T1000 (cell line): Measurements from ENCODE around the gene FHOD1.

Source experiments
- DNase-seq: peaks from one replicate; lab custom pipeline; 2025; ENCODE audit warnings: mixed read lengths; lab: John Stamatoyannopoulos, UW

Gene FHOD1

GRCh38 chr16:67234180-67234597 lies 13.1 kb downstream of the FHOD1 start:
- no peak for DNase-seq

GRCh38 chr16:67233596-67233995 lies 13.7 kb downstream of the FHOD1 start:
- DNase-seq = no peak

- DNase-seq = no peak
These were observed 16.2 kb downstream of the FHOD1 start for GRCh38 chr16:67230809-67231660.

- no peak for DNase-seq
These were observed 17.1 kb downstream of the FHOD1 start for GRCh38 chr16:67229906-67230808.

- DNase-seq = no peak
These were observed 18.4 kb downstream of the FHOD1 start for GRCh38 chr16:67228905-67229304.

GRCh38 chr16:67228034-67228785 lies 19.1 kb downstream of the FHOD1 start:
- no peak for DNase-seq

GRCh38 chr16:67227567-67227921 lies 19.7 kb downstream of the FHOD1 start:
- no peak for DNase-seq

- peak; percentile 94 for DNase-seq
These were observed 20.3 kb downstream of the FHOD1 start, which contains the start of gene TMEM208 for GRCh38 chr16:67226804-67227566. TMEM208 (plus strand) TSS chr16:67227130; CDS start chr16:67227219, 89 bp downstream.

GRCh38 chr16:67226295-67226803 lies 20.9 kb downstream of the FHOD1 start:
- no peak for DNase-seq

GRCh38 chr16:67223992-67224391 lies 23.3 kb downstream of the FHOD1 start:
- DNase-seq = no peak

- DNase-seq = no peak
These were observed 30.4 kb downstream of the FHOD1 start for GRCh38 chr16:67216612-67217490.

GRCh38 chr16:67215706-67216105 lies 31.6 kb downstream of the FHOD1 start:
- no peak for DNase-seq

- no peak for DNase-seq
These were observed 33.9 kb downstream of the FHOD1 start for GRCh38 chr16:67213197-67214019.

GRCh38 chr16:67212766-67213165 lies 34.5 kb downstream of the FHOD1 start:
- DNase-seq = no peak

- no peak for DNase-seq
These were observed 35.6 kb downstream of the FHOD1 start for GRCh38 chr16:67211674-67212073.

- DNase-seq = no peak
These were observed 37.0 kb downstream of the FHOD1 start for GRCh38 chr16:67210069-67210937.

- DNase-seq = no peak
These were observed 37.7 kb downstream of the FHOD1 start for GRCh38 chr16:67209565-67209964.
